Measurements from ENCODE around the gene KCNAB2. TPM values are rescaled to one million over a fixed set of nuclear protein-coding genes. Genes with fewer than 3 reads are reported as not detected.
"Not testable (repeated sequence)": the region's sequence is repeated elsewhere in the genome, so short reads cannot be mapped to it uniquely, and the experiment has no call there.

The KCNAB2 gene
- total and polyA plus RNA-seq, 2 experiments from 2014 or later, result 3.9 to 4.8 TPM

DNA sequence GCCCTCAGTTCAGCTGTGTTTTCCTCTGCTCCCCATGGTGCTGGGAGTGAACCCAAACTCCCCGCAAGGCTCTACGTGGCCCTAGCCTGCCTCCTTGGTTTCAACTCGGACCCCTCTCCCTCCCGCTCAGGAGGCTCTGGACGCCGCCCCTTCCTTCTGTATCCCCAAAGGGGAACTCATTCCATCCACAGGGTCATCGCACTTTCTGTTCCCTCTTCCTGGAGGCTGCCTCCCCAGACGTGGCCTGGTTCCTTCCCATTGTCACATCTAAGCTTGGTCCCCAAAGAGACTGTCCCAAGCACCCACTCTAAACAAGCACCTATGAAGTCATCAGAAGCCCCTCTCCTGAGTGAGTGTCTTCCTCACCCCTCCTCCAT lies 10.9 kb downstream of the KCNAB2 start:
- H3K9me2 ChIP-seq (ENCODE audit: insufficient read depth), result no peaks in the 10 kb centered on the region
- WGBS, 2 experiments (ENCODE audit: low coverage in 1 of 2, low lambda C conversion rate in 2 of 2, missing lambda C conversion rate in 2 of 2), result 49 to 56% methylated on average over 8 of the region's 8 CpGs
- no peaks in the 10 kb centered on the region for H3K9me3 ChIP-seq (ENCODE audit: low read depth)
- no peaks in the 10 kb centered on the region for H3K36me3 ChIP-seq (ENCODE audit: low read depth)
- no peak for DNase-seq
- H3K4me1 ChIP-seq (ENCODE audit: insufficient read depth), result no peaks in the 10 kb centered on the region
- H3K4me2 ChIP-seq (ENCODE audit: unreplicated experiment), result no peak overlapping the region
- TF ChIP-seq EZH2phosphoT487 (IDR thresholded peaks at IDR 0.05; ENCODE audit: insufficient read depth, low read depth) (no peak), EZH2 (IDR thresholded peaks at IDR 0.05; ENCODE audit: insufficient read depth, poor library complexity, severe bottlenecking) (no peak)
- H3K27me3 ChIP-seq (replicated peaks; ENCODE audit: insufficient read depth), result no peaks in the 10 kb centered on the region
- in situ Hi-C loops (cut with MboI), result loop anchor here (25.0 kb wide), 1 partner anchor 281 kb away; no protein-coding TSS in a partner anchor
- H2AFZ ChIP-seq, result no peak overlapping the region
- no peak overlapping the region for H3K27ac ChIP-seq
- H3K4me3 ChIP-seq, result no peak overlapping the region
- no peak overlapping the region for H3K9ac ChIP-seq
- no peaks in the 10 kb centered on the region for H3K79me2 ChIP-seq (ENCODE audit: insufficient read depth)
- peaks cover 6% of the 10 kb centered on the region; the same call in 1 of the 2 replicates for H3F3A ChIP-seq (ENCODE audit: insufficient read depth)
- no peaks in the 10 kb centered on the region for H4K20me1 ChIP-seq (ENCODE audit: insufficient read depth)

GRCh38 chr1:6057170-6057845 lies 11.6 kb downstream of the KCNAB2 start:
- DNase-seq, result no peak
- Histone ChIP-seq H3K27ac (no peak overlapping the region), H3K9me3 (ENCODE audit: low read depth) (no peaks in the 10 kb centered on the region), H3K9ac (no peak overlapping the region), H3K4me2 (ENCODE audit: unreplicated experiment) (no peak overlapping the region), H3K79me2 (ENCODE audit: insufficient read depth) (no peaks in the 10 kb centered on the region), H3K36me3 (ENCODE audit: low read depth) (no peaks in the 10 kb centered on the region), H3F3A (ENCODE audit: insufficient read depth) (peaks cover 6% of the 10 kb centered on the region; the same call in 1 of the 2 replicates), H4K20me1 (ENCODE audit: insufficient read depth) (no peaks in the 10 kb centered on the region), H2AFZ (no peak overlapping the region), H3K9me2 (ENCODE audit: insufficient read depth) (no peaks in the 10 kb centered on the region), H3K4me3 (no peak overlapping the region), H3K27me3 (replicated peaks; ENCODE audit: insufficient read depth) (no peaks in the 10 kb centered on the region), H3K4me1 (ENCODE audit: insufficient read depth) (no peaks in the 10 kb centered on the region)
- in situ Hi-C loops (cut with MboI), result loop anchor here (25.0 kb wide), 1 partner anchor 280 kb away; no protein-coding TSS in a partner anchor
- TF ChIP-seq EZH2 (IDR thresholded peaks at IDR 0.05; ENCODE audit: insufficient read depth, poor library complexity, severe bottlenecking) (no peak), EZH2phosphoT487 (IDR thresholded peaks at IDR 0.05; ENCODE audit: insufficient read depth, low read depth) (no peak)
- WGBS, 2 experiments (ENCODE audit: low coverage in 1 of 2, low lambda C conversion rate in 2 of 2, missing lambda C conversion rate in 2 of 2), result 53 to 54% methylated on average over 8 to 9 of the region's 9 CpGs

DNA sequence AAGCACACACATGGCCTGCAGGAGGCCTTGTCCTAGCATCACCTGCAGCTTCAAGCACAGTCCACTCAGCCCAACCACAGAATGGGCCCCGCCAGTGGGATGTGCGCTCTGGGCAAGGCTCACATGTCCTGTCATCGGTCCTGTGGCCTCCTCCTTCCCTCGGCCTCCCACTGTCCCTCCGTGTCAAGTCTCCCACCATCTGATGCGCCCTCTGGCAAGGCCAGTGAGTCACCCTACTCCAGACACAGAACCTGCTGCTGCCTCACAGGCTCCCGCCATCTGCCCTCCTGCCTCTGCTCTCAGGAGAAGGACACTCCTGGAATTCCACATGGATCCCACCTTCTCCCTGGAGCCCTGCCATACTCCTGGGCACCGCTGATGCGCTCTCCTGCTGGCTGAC lies 14.2 kb downstream of the KCNAB2 start:
- DNase-seq, result peak; percentile 32
- WGBS, 2 experiments (ENCODE audit: low coverage in 1 of 2, low lambda C conversion rate in 2 of 2, missing lambda C conversion rate in 2 of 2), result 80 to 90% methylated on average over 9 of the region's 9 CpGs
- no peak overlapping the region for H3K4me2 ChIP-seq (ENCODE audit: unreplicated experiment)
- no peaks in the 10 kb centered on the region for H4K20me1 ChIP-seq (ENCODE audit: insufficient read depth)
- no peak overlapping the region for H2AFZ ChIP-seq
- H3K9me3 ChIP-seq (ENCODE audit: low read depth), result no peaks in the 10 kb centered on the region
- no peaks in the 10 kb centered on the region for H3K9me2 ChIP-seq (ENCODE audit: insufficient read depth)
- no peaks in the 10 kb centered on the region for H3K36me3 ChIP-seq (ENCODE audit: low read depth)
- H3K79me2 ChIP-seq (ENCODE audit: insufficient read depth), result no peaks in the 10 kb centered on the region
- no peak overlapping the region for H3K4me3 ChIP-seq
- TF ChIP-seq EZH2phosphoT487 (IDR thresholded peaks at IDR 0.05; ENCODE audit: insufficient read depth, low read depth), result no peak
- TF ChIP-seq EZH2 (IDR thresholded peaks at IDR 0.05; ENCODE audit: insufficient read depth, poor library complexity, severe bottlenecking), result no peak
- no peak overlapping the region for H3K27ac ChIP-seq
- in situ Hi-C loops (cut with MboI), result loop anchor here (25.0 kb wide), 1 partner anchor 277 kb away; no protein-coding TSS in a partner anchor
- H3K9ac ChIP-seq, result no peak overlapping the region
- no peaks in the 10 kb centered on the region for H3K4me1 ChIP-seq (ENCODE audit: insufficient read depth)
- no peaks in the 10 kb centered on the region for H3F3A ChIP-seq (ENCODE audit: insufficient read depth)
- H3K27me3 ChIP-seq (replicated peaks; ENCODE audit: insufficient read depth), result no peaks in the 10 kb centered on the region

DNA sequence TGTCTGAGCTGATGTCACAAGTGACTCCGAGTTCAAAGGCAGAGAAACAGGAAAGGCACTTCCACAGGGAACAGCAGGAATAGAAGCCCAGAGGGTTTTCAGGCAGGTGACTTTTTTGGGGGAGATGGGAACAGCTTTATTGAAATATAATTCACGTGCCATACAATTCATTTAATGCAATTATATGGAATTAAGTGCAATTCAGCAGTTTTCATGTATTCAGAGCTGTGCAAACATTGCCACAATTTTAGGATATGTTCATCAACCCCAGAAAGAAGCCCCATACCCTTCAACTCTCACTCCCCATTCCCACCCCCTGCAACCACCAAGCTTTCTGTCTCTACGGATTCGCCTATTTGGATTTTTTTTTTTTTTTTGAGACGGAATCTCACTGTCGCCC lies 17.0 kb downstream of the KCNAB2 start:
- H3K4me2 ChIP-seq (ENCODE audit: unreplicated experiment), result no peak overlapping the region
- no peak for TF ChIP-seq EZH2phosphoT487 (IDR thresholded peaks at IDR 0.05; ENCODE audit: insufficient read depth, low read depth)
- no peak for TF ChIP-seq EZH2 (IDR thresholded peaks at IDR 0.05; ENCODE audit: insufficient read depth, poor library complexity, severe bottlenecking)
- H3K27ac ChIP-seq, result no peak overlapping the region
- no peaks in the 10 kb centered on the region for H3K4me1 ChIP-seq (ENCODE audit: insufficient read depth)
- no peak overlapping the region for H3K4me3 ChIP-seq
- in situ Hi-C loops (cut with MboI), result loop anchor here (25.0 kb wide), 1 partner anchor 275 kb away; no protein-coding TSS in a partner anchor
- H3K9me2 ChIP-seq (ENCODE audit: insufficient read depth), result no peaks in the 10 kb centered on the region
- H3K9ac ChIP-seq, result no peak overlapping the region
- no peaks in the 10 kb centered on the region for H3K27me3 ChIP-seq (replicated peaks; ENCODE audit: insufficient read depth)
- no peak for DNase-seq
- 82 to 86% methylated on average over 6 of the region's 6 CpGs for WGBS, 2 experiments (ENCODE audit: low coverage in 1 of 2, low lambda C conversion rate in 2 of 2, missing lambda C conversion rate in 2 of 2)
- H2AFZ ChIP-seq, result no peak overlapping the region
- H3K9me3 ChIP-seq (ENCODE audit: low read depth), result no peaks in the 10 kb centered on the region
- H3K36me3 ChIP-seq (ENCODE audit: low read depth), result no peaks in the 10 kb centered on the region
- no peaks in the 10 kb centered on the region for H3K79me2 ChIP-seq (ENCODE audit: insufficient read depth)
- no peaks in the 10 kb centered on the region for H3F3A ChIP-seq (ENCODE audit: insufficient read depth)
- H4K20me1 ChIP-seq (ENCODE audit: insufficient read depth), result no peaks in the 10 kb centered on the region

DNA sequence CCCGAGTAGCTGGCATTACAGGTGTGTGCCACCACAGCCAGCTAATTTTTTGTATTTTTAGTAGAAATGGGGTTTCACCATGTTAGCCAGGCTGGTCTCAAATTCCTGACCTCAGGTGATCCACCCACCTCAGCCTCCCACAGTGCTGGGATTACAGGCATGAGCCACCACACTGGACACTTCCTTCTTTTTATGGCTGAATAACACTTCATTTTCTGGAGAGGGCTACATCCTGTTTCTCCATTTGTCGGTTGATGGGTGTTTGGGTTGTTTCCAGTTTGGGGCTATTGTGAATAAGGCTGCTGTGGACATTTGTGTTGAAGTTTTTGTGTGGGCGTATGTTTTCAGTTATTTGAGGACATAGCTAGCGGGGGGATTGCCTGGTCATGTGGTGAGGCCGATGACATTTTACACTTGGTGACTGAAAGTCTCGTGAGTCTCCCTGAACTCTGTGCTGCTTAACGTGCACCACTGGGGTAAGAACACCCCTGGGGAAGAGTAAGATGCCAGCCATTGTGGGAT lies 17.9 kb downstream of the KCNAB2 start:
- WGBS, 2 experiments (ENCODE audit: low coverage in 1 of 2, low lambda C conversion rate in 2 of 2, missing lambda C conversion rate in 2 of 2), result 82 to 84% methylated on average over 7 of the region's 7 CpGs
- in situ Hi-C loops (cut with MboI), result loop anchor here (25.0 kb wide), 1 partner anchor 274 kb away; no protein-coding TSS in a partner anchor
- not testable (repeated sequence) for H3K9ac ChIP-seq; H4K20me1 ChIP-seq (ENCODE audit: insufficient read depth); H3K27me3 ChIP-seq (replicated peaks; ENCODE audit: insufficient read depth); H3K9me3 ChIP-seq (ENCODE audit: low read depth); H3F3A ChIP-seq (ENCODE audit: insufficient read depth); H3K36me3 ChIP-seq (ENCODE audit: low read depth); H3K79me2 ChIP-seq (ENCODE audit: insufficient read depth); H3K4me1 ChIP-seq (ENCODE audit: insufficient read depth); H2AFZ ChIP-seq; H3K4me3 ChIP-seq; H3K9me2 ChIP-seq (ENCODE audit: insufficient read depth); DNase-seq; H3K27ac ChIP-seq; H3K4me2 ChIP-seq (ENCODE audit: unreplicated experiment)

Measured in GM23248 (cell line).